COR-L47 (cell line): Measurements from ENCODE around the gene PARS2.
A peak's percentile ranks its signal among the peaks of the same experiment; 100 is the strongest.

Experiments used
- DNase-seq: peaks from one replicate; lab custom pipeline; 2025; lab: John Stamatoyannopoulos, UW

PARS2 gene

GRCh38 chr1:54728027-54728426 lies 36.3 kb downstream of the PARS2 start:
- DNase-seq: no peak

- DNase-seq: no peak
Observed at GRCh38 chr1:54724771-54725170, 39.6 kb downstream of the PARS2 start.

GRCh38 chr1:54723985-54724384 lies 40.3 kb downstream of the PARS2 start:
- no peak for DNase-seq

GRCh38 chr1:54721719-54722118 lies 42.6 kb downstream of the PARS2 start:
- no peak for DNase-seq

- no peak for DNase-seq
Observed at GRCh38 chr1:54716299-54717047, 47.9 kb downstream of the PARS2 start.

- DNase-seq: peak; percentile 80
Observed at GRCh38 chr1:54715493-54716298, 48.6 kb downstream of the PARS2 start, which contains the start of gene TTC4. Gene TTC4, plus strand, starts transcription at chr1:54715861. Its CDS starts 48 bp downstream, at chr1:54715909.

- DNase-seq: no peak
Observed at GRCh38 chr1:54714881-54715492, 49.3 kb downstream of the PARS2 start.

GRCh38 chr1:54711536-54711935 lies 52.8 kb downstream of the PARS2 start:
- DNase-seq: no peak

- DNase-seq: no peak
Observed at GRCh38 chr1:54710841-54711240, 53.5 kb downstream of the PARS2 start.

- no peak for DNase-seq
Observed at GRCh38 chr1:54710434-54710833, 53.9 kb downstream of the PARS2 start.

GRCh38 chr1:54709547-54710292 lies 54.6 kb downstream of the PARS2 start:
- no peak for DNase-seq

GRCh38 chr1:54708385-54708784 lies 55.9 kb downstream of the PARS2 start:
- no peak for DNase-seq
